ENCODE data around the gene ADAM30. TPM values are rescaled to one million over a fixed set of nuclear protein-coding genes. Genes with fewer than 3 reads are reported as not detected.
A peak's percentile ranks its signal among the peaks of the same experiment; 100 is the strongest.

ADAM30 gene
- total and polyA plus RNA-seq, 3 experiments from 2014 or later: not detected

- H3K36me3 Mint-ChIP-seq: peaks cover 26 to 88% (median 38%) of the 10 kb centered on the region in 3 donors
- POLR2A ChIA-PET: no interaction called here
- DNase-seq: no peak
- Histone ChIP-seq H3K27me3 (ENCODE audit: insufficient read depth, low read length, poor library complexity, severe bottlenecking) (no peaks in the 10 kb centered on the region), H3K27ac (ENCODE audit: low read depth, low read length) (no peak overlapping the region), H3K9me3 (ENCODE audit: low read length) (no peaks in the 10 kb centered on the region), H3K4me3 (ENCODE audit: low read length) (no peak overlapping the region), H3K36me3 (ENCODE audit: insufficient read depth, low read length) (peaks cover 52% of the 10 kb centered on the region), H3K4me1 (ENCODE audit: insufficient read depth, low read length) (no peaks in the 10 kb centered on the region)
- no peak overlapping the region for H3K27ac Mint-ChIP-seq
- CTCF ChIA-PET: no interaction called here
- peaks cover 4 to 14% (median 9%) of the 10 kb centered on the region in 5 donors for H3K9me3 Mint-ChIP-seq
- H3K4me3 Mint-ChIP-seq: no peak overlapping the region
- no peaks in the 10 kb centered on the region for H3K27me3 Mint-ChIP-seq
- no peaks in the 10 kb centered on the region for H3K4me1 Mint-ChIP-seq
These were observed 33.5 kb upstream of the ADAM30 start for GRCh38 chr1:119929643-119930315.

- H3K27me3 Mint-ChIP-seq: no peaks in the 10 kb centered on the region
- H3K4me3 ChIP-seq (ENCODE audit: low read length): no peak overlapping the region
These were observed 30.2 kb upstream of the ADAM30 start for GRCh38 chr1:119926553-119926952.

GRCh38 chr1:119924948-119925898, 28.9 kb upstream of the ADAM30 start:
- ChIA-PET POLR2A (no interaction called here), CTCF (interaction anchor here (1.2 kb wide), 1 partner anchor 23 kb away, joined by 4 read pairs; no protein-coding TSS in a partner anchor)
- no peaks in the 10 kb centered on the region for H3K9me3 Mint-ChIP-seq
- H3K36me3 Mint-ChIP-seq: peaks cover 23 to 99% (median 42%) of the 10 kb centered on the region in 3 donors
- H3K36me3 ChIP-seq (ENCODE audit: insufficient read depth, low read length): peaks cover 66% of the 10 kb centered on the region
- no peak overlapping the region for H3K4me3 Mint-ChIP-seq
- no peaks in the 10 kb centered on the region for H3K9me3 ChIP-seq (ENCODE audit: low read length)
- no peaks in the 10 kb centered on the region for H3K27me3 ChIP-seq (ENCODE audit: insufficient read depth, low read length, poor library complexity, severe bottlenecking)
- peak overlapping the region in 2 of 8 donors; percentile 24 to 64 for H3K27ac Mint-ChIP-seq
- no peaks in the 10 kb centered on the region for H3K27me3 Mint-ChIP-seq
- no peak overlapping the region for H3K27ac ChIP-seq (ENCODE audit: low read depth, low read length)
- no peaks in the 10 kb centered on the region for H3K4me1 ChIP-seq (ENCODE audit: insufficient read depth, low read length)
- H3K4me1 Mint-ChIP-seq: no peaks in the 10 kb centered on the region
- H3K4me3 ChIP-seq (ENCODE audit: low read length): no peak overlapping the region
- no peak for DNase-seq

More at GRCh38 chr1:119926553-119926952, 30.2 kb upstream of the ADAM30 start:
- POLR2A ChIA-PET: no interaction called here
- no peaks in the 10 kb centered on the region for H3K9me3 Mint-ChIP-seq
- DNase-seq: no peak
- Histone ChIP-seq H3K27ac (ENCODE audit: low read depth, low read length) (no peak overlapping the region), H3K27me3 (ENCODE audit: insufficient read depth, low read length, poor library complexity, severe bottlenecking) (no peaks in the 10 kb centered on the region), H3K36me3 (ENCODE audit: insufficient read depth, low read length) (peaks cover 66% of the 10 kb centered on the region), H3K4me1 (ENCODE audit: insufficient read depth, low read length) (no peaks in the 10 kb centered on the region), H3K9me3 (ENCODE audit: low read length) (no peaks in the 10 kb centered on the region)
- no peak overlapping the region for H3K27ac Mint-ChIP-seq
- peaks cover 20 to 93% (median 36%) of the 10 kb centered on the region in 3 donors for H3K36me3 Mint-ChIP-seq
- CTCF ChIA-PET: interaction anchor here (0.7 to 1.2 kb wide), 2 partner anchors 22 to 30 kb away, joined by 3 to 4 read pairs; partner anchors contain the start of gene ADAM30
- no peaks in the 10 kb centered on the region for H3K4me1 Mint-ChIP-seq
- H3K4me3 Mint-ChIP-seq: no peak overlapping the region

- H3K4me3 ChIP-seq (ENCODE audit: low read length): no peak overlapping the region
- no peak overlapping the region for H3K27ac ChIP-seq (ENCODE audit: low read depth, low read length)
- CTCF ChIA-PET: no interaction called here
- peaks cover 36% of the 10 kb centered on the region for H3K36me3 ChIP-seq (ENCODE audit: insufficient read depth, low read length)
- no peaks in the 10 kb centered on the region for H3K27me3 Mint-ChIP-seq
- H3K4me1 ChIP-seq (ENCODE audit: insufficient read depth, low read length): no peaks in the 10 kb centered on the region
- H3K9me3 Mint-ChIP-seq: no peaks in the 10 kb centered on the region
- POLR2A ChIA-PET: no interaction called here
- H3K4me1 Mint-ChIP-seq: no peaks in the 10 kb centered on the region
- peaks cover 34 to 99% (median 56%) of the 10 kb centered on the region in 3 donors for H3K36me3 Mint-ChIP-seq
- no peaks in the 10 kb centered on the region for H3K27me3 ChIP-seq (ENCODE audit: insufficient read depth, low read length, poor library complexity, severe bottlenecking)
- H3K9me3 ChIP-seq (ENCODE audit: low read length): no peaks in the 10 kb centered on the region
- DNase-seq: no peak
- no peak overlapping the region for H3K4me3 Mint-ChIP-seq
- peak overlapping the region in 2 of 8 donors; percentile 15 to 52 for H3K27ac Mint-ChIP-seq
These were observed 24.0 kb upstream of the ADAM30 start for GRCh38 chr1:119920104-119920968.

- no peaks in the 10 kb centered on the region for H3K9me3 Mint-ChIP-seq
- H3K27ac ChIP-seq (ENCODE audit: low read depth, low read length): no peak overlapping the region
- peaks cover 29% of the 10 kb centered on the region for H3K36me3 ChIP-seq (ENCODE audit: insufficient read depth, low read length)
- no peaks in the 10 kb centered on the region for H3K4me1 Mint-ChIP-seq
- no peak overlapping the region for H3K4me3 Mint-ChIP-seq
- peaks cover 31 to 99% (median 54%) of the 10 kb centered on the region in 3 donors for H3K36me3 Mint-ChIP-seq
- CTCF ChIA-PET: no interaction called here
- H3K4me1 ChIP-seq (ENCODE audit: insufficient read depth, low read length): no peaks in the 10 kb centered on the region
- no peak overlapping the region for H3K27ac Mint-ChIP-seq
- H3K27me3 ChIP-seq (ENCODE audit: insufficient read depth, low read length, poor library complexity, severe bottlenecking): no peaks in the 10 kb centered on the region
- H3K27me3 Mint-ChIP-seq: no peaks in the 10 kb centered on the region
- POLR2A ChIA-PET: no interaction called here
- no peaks in the 10 kb centered on the region for H3K9me3 ChIP-seq (ENCODE audit: low read length)
- DNase-seq: no peak
- no peak overlapping the region for H3K4me3 ChIP-seq (ENCODE audit: low read length)
These were observed 22.9 kb upstream of the ADAM30 start for GRCh38 chr1:119919241-119919640.

GRCh38 chr1:119918301-119918700, 22.0 kb upstream of the ADAM30 start:
- H3K36me3 Mint-ChIP-seq: peaks cover 29 to 98% (median 56%) of the 10 kb centered on the region in 3 donors
- CTCF ChIA-PET: no interaction called here
- no peaks in the 10 kb centered on the region for H3K9me3 Mint-ChIP-seq
- no peak for DNase-seq
- H3K4me1 Mint-ChIP-seq: no peaks in the 10 kb centered on the region
- Histone ChIP-seq H3K4me3 (ENCODE audit: low read length) (no peak overlapping the region), H3K27ac (ENCODE audit: low read depth, low read length) (no peak overlapping the region), H3K4me1 (ENCODE audit: insufficient read depth, low read length) (no peaks in the 10 kb centered on the region), H3K36me3 (ENCODE audit: insufficient read depth, low read length) (peaks cover 20% of the 10 kb centered on the region), H3K9me3 (ENCODE audit: low read length) (no peaks in the 10 kb centered on the region), H3K27me3 (ENCODE audit: insufficient read depth, low read length, poor library complexity, severe bottlenecking) (no peaks in the 10 kb centered on the region)
- H3K27ac Mint-ChIP-seq: peak overlapping the region in 1 of 8 donors; percentile 22
- POLR2A ChIA-PET: no interaction called here
- no peak overlapping the region for H3K4me3 Mint-ChIP-seq
- no peaks in the 10 kb centered on the region for H3K27me3 Mint-ChIP-seq

GRCh38 chr1:119917304-119918055, 21.2 kb upstream of the ADAM30 start:
- H3K4me3 ChIP-seq (ENCODE audit: low read length): no peak overlapping the region
- POLR2A ChIA-PET: no interaction called here
- no peaks in the 10 kb centered on the region for H3K9me3 ChIP-seq (ENCODE audit: low read length)
- no peak overlapping the region for H3K4me3 Mint-ChIP-seq
- H3K27ac ChIP-seq (ENCODE audit: low read depth, low read length): no peak overlapping the region
- peaks cover 13% of the 10 kb centered on the region for H3K36me3 ChIP-seq (ENCODE audit: insufficient read depth, low read length)
- H3K27me3 ChIP-seq (ENCODE audit: insufficient read depth, low read length, poor library complexity, severe bottlenecking): no peaks in the 10 kb centered on the region
- H3K4me1 Mint-ChIP-seq: no peaks in the 10 kb centered on the region
- no peaks in the 10 kb centered on the region for H3K4me1 ChIP-seq (ENCODE audit: insufficient read depth, low read length)
- peaks cover 22 to 97% (median 57%) of the 10 kb centered on the region in 3 donors for H3K36me3 Mint-ChIP-seq
- peak overlapping the region in 5 of 8 donors; percentile 3 to 54 (median 17) for H3K27ac Mint-ChIP-seq
- H3K9me3 Mint-ChIP-seq: no peaks in the 10 kb centered on the region
- H3K27me3 Mint-ChIP-seq: no peaks in the 10 kb centered on the region
- DNase-seq: no peak
- CTCF ChIA-PET: interaction anchor here (0.7 kb wide), 1 partner anchor 10 kb away, joined by 4 read pairs; no protein-coding TSS in a partner anchor

Measured in CD8-positive, alpha-beta memory T cell (primary cell).